ENCODE measurements around the gene TTC7B. TPM values are rescaled to one million over a fixed set of nuclear protein-coding genes. Genes with fewer than 3 reads are reported as not detected.

Gene TTC7B
- total and polyA plus RNA-seq, 10 of the 15 experiments (the other 5 are each of a cell fraction or from before 2014, with no cell fraction given): under 0.01 to 1.1 (median 0.26) TPM; not detected in 2

GRCh38 chr14:90853116-90853515, 36.9 kb upstream of the TTC7B start:
- Histone ChIP-seq H3K4me1 (ENCODE audit: control insufficient read depth, insufficient read depth, low read length) (no peaks in the 10 kb centered on the region), H2AFZ (ENCODE audit: control insufficient read depth, low read depth, low read length) (no peak overlapping the region), H3K4me2 (ENCODE audit: control insufficient read depth, insufficient read depth) (no peak overlapping the region), H3K27me3 (replicated peaks in 1 of 2; ENCODE audit: control insufficient read depth in 2 of 2, insufficient read depth in 2 of 2, low read length in 1 of 2) (no peaks in the 10 kb centered on the region), H3K9ac (ENCODE audit: control insufficient read depth, insufficient read depth, low read length) (no peak overlapping the region), H3K36me3 (ENCODE audit: control insufficient read depth in 2 of 2, insufficient read depth in 2 of 2, low read length in 1 of 2) (no peaks in the 10 kb centered on the region), H3K9me3 (replicated peaks; ENCODE audit: control insufficient read depth, insufficient read depth, low read length) (no peaks in the 10 kb centered on the region), H3K27ac (ENCODE audit: control insufficient read depth, insufficient read depth) (no peak overlapping the region), H4K20me1 (ENCODE audit: control insufficient read depth, insufficient read depth) (no peaks in the 10 kb centered on the region), H3K79me2 (ENCODE audit: control insufficient read depth, insufficient read depth, low read length) (no peaks in the 10 kb centered on the region), H3K4me3 (no peak overlapping the region)
- ATAC-seq (no peak), FAIRE-seq (no peak), DNase-seq (ENCODE audit: low read depth, low spot score) (no peak)
- SMC1A ChIA-PET (ENCODE audit: uncharacterized antibody, unreplicated experiment): no interaction called here
- BruUV-seq (replicated peaks): no TSS peak
- in situ Hi-C loops (cut with MboI): no loop called here
- no peak for TF ChIP-seq ZNF687 (IDR thresholded peaks at IDR 0.05)
- CTCF ChIA-PET: no interaction called here
- RAD21 ChIA-PET (ENCODE audit: unreplicated experiment): no interaction called here
- intact Hi-C loops (cut with micrococcal nuclease; ENCODE audit: unreplicated experiment): no loop called here
- POLR2A ChIA-PET: no interaction called here

- no peaks in the 10 kb centered on the region for H3K9me3 ChIP-seq (replicated peaks; ENCODE audit: control insufficient read depth, insufficient read depth, low read length)
- ChIA-PET POLR2A (no interaction called here), CTCF (no interaction called here), SMC1A (ENCODE audit: uncharacterized antibody, unreplicated experiment) (no interaction called here), RAD21 (ENCODE audit: unreplicated experiment) (no interaction called here)
- DNase-seq (ENCODE audit: low read depth, low spot score) (no peak), FAIRE-seq (no peak), ATAC-seq (no peak)
- intact Hi-C loops (cut with micrococcal nuclease; ENCODE audit: unreplicated experiment): no loop called here
- H3K27ac ChIP-seq (ENCODE audit: control insufficient read depth, insufficient read depth): no peak overlapping the region
- no peaks in the 10 kb centered on the region for H4K20me1 ChIP-seq (ENCODE audit: control insufficient read depth, insufficient read depth)
- no peaks in the 10 kb centered on the region for H3K36me3 ChIP-seq (ENCODE audit: control insufficient read depth in 2 of 2, insufficient read depth in 2 of 2, low read length in 1 of 2)
- 66% methylated on average over 5 of the region's 5 CpGs for WGBS (ENCODE audit: insufficient coverage, insufficient replicate concordance, low lambda C conversion rate, missing lambda C conversion rate)
- no peak overlapping the region for H3K9ac ChIP-seq (ENCODE audit: control insufficient read depth, insufficient read depth, low read length)
- no peaks in the 10 kb centered on the region for H3K79me2 ChIP-seq (ENCODE audit: control insufficient read depth, insufficient read depth, low read length)
- in situ Hi-C loops (cut with MboI): no loop called here
- BruUV-seq (replicated peaks): no TSS peak
- no peaks in the 10 kb centered on the region for H3K4me1 ChIP-seq (ENCODE audit: control insufficient read depth, insufficient read depth, low read length)
- H2AFZ ChIP-seq (ENCODE audit: control insufficient read depth, low read depth, low read length): no peak overlapping the region
- H3K4me2 ChIP-seq (ENCODE audit: control insufficient read depth, insufficient read depth): no peak overlapping the region
- H3K4me3 ChIP-seq: no peak overlapping the region
- no peaks in the 10 kb centered on the region for H3K27me3 ChIP-seq (replicated peaks in 1 of 2; ENCODE audit: control insufficient read depth in 2 of 2, insufficient read depth in 2 of 2, low read length in 1 of 2)
- TF ChIP-seq ZNF207 (IDR thresholded peaks at IDR 0.05; ENCODE audit: borderline replicate concordance) (no peak), RB1 (IDR thresholded peaks at IDR 0.05; ENCODE audit: borderline replicate concordance) (no peak), BMI1 (IDR thresholded peaks at IDR 0.05; ENCODE audit: borderline replicate concordance) (no peak)
- TF ChIP-seq, protein P1, sequence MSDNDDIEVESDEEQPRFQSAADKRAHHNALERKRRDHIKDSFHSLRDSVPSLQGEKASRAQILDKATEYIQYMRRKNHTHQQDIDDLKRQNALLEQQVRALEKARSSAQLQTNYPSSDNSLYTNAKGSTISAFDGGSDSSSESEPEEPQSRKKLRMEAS (IDR thresholded peaks at IDR 0.05; ENCODE audit: low read depth, low read length): no peak
- TF ChIP-seq, protein P2, sequence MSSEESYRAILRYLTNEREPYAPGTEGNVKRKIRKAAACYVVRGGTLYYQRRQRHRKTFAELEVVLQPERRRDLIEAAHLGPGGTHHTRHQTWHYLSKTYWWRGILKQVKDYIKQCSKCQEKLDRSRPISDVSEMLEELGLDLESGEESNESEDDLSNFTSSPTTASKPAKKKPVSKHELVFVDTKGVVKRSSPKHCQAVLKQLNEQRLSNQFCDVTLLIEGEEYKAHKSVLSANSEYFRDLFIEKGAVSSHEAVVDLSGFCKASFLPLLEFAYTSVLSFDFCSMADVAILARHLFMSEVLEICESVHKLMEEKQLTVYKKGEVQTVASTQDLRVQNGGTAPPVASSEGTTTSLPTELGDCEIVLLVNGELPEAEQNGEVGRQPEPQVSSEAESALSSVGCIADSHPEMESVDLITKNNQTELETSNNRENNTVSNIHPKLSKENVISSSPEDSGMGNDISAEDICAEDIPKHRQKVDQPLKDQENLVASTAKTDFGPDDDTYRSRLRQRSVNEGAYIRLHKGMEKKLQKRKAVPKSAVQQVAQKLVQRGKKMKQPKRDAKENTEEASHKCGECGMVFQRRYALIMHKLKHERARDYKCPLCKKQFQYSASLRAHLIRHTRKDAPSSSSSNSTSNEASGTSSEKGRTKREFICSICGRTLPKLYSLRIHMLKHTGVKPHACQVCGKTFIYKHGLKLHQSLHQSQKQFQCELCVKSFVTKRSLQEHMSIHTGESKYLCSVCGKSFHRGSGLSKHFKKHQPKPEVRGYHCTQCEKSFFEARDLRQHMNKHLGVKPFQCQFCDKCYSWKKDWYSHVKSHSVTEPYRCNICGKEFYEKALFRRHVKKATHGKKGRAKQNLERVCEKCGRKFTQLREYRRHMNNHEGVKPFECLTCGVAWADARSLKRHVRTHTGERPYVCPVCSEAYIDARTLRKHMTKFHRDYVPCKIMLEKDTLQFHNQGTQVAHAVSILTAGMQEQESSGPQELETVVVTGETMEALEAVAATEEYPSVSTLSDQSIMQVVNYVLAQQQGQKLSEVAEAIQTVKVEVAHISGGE (CRISPR knock-in tag; IDR thresholded peaks at IDR 0.05): no peak
- TF ChIP-seq, protein P3, sequence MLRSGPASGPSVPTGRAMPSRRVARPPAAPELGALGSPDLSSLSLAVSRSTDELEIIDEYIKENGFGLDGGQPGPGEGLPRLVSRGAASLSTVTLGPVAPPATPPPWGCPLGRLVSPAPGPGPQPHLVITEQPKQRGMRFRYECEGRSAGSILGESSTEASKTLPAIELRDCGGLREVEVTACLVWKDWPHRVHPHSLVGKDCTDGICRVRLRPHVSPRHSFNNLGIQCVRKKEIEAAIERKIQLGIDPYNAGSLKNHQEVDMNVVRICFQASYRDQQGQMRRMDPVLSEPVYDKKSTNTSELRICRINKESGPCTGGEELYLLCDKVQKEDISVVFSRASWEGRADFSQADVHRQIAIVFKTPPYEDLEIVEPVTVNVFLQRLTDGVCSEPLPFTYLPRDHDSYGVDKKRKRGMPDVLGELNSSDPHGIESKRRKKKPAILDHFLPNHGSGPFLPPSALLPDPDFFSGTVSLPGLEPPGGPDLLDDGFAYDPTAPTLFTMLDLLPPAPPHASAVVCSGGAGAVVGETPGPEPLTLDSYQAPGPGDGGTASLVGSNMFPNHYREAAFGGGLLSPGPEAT (IDR thresholded peaks at IDR 0.05; ENCODE audit: low read depth): no peak
These were observed 35.3 kb upstream of the TTC7B start for GRCh38 chr14:90851327-90852036.
